ENCODE data around the gene PHF23.

The PHF23 gene

GRCh38 chr17:7239091-7240027, at the start of gene PHF23:
TSS of gene PHF23 (minus strand) at chr17:7239457. CDS start at chr17:7239279, 178 bp downstream.
- peak; percentile 99 for FAIRE-seq

GRCh38 chr17:7285679-7286078, 46.4 kb upstream of the PHF23 start:
- no peak for FAIRE-seq

DNA sequence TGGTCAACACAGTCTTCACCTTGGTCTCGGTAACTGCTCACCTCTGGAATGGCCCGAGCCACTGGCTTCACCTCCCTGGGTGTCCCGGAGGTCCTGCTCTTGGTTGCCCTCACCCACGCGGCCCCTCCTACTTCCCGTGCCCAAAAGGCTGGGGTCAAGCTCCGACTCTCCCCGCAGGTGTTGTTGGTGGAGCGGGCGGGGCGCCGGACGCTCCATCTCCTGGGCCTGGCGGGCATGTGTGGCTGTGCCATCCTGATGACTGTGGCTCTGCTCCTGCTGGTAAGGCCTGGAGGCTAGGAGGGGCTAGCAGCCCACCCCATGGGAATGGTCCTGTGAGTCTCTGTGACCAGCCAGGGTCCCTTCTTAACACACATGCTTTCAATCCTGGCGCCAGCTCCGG, 45.7 kb upstream of the PHF23 start:
- no peak for FAIRE-seq

DNA sequence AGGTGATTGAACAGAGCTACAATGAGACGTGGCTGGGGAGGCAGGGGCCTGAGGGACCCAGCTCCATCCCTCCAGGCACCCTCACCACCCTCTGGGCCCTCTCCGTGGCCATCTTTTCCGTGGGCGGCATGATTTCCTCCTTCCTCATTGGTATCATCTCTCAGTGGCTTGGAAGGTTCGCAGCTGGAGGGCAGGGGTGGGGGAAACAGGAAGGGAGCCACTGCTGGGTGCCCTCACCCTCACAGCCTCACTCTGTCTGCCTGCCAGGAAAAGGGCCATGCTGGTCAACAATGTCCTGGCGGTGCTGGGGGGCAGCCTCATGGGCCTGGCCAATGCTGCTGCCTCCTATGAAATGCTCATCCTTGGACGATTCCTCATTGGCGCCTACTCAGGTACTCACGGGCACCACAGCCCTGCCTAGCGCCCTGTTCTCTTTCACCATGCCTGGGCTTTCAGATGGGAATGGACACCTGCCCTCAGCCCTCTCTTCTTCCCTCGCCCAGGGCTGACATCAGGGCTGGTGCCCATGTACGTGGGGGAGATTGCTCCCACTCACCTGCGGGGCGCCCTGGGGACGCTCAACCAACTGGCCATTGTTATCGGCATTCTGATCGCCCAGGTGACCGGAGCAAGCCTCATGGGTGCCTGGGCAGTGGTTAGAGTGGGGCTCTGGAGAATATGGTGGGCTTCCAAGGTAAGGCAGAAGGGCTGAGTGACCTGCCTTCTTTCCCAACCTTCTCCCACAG, 44.4 kb upstream of the PHF23 start:
- no peak for FAIRE-seq

- no peak for FAIRE-seq
Observed at GRCh38 chr17:7282752-7283321, 43.6 kb upstream of the PHF23 start.

GRCh38 chr17:7281953-7282751, 42.9 kb upstream of the PHF23 start:
- no peak for FAIRE-seq

DNA sequence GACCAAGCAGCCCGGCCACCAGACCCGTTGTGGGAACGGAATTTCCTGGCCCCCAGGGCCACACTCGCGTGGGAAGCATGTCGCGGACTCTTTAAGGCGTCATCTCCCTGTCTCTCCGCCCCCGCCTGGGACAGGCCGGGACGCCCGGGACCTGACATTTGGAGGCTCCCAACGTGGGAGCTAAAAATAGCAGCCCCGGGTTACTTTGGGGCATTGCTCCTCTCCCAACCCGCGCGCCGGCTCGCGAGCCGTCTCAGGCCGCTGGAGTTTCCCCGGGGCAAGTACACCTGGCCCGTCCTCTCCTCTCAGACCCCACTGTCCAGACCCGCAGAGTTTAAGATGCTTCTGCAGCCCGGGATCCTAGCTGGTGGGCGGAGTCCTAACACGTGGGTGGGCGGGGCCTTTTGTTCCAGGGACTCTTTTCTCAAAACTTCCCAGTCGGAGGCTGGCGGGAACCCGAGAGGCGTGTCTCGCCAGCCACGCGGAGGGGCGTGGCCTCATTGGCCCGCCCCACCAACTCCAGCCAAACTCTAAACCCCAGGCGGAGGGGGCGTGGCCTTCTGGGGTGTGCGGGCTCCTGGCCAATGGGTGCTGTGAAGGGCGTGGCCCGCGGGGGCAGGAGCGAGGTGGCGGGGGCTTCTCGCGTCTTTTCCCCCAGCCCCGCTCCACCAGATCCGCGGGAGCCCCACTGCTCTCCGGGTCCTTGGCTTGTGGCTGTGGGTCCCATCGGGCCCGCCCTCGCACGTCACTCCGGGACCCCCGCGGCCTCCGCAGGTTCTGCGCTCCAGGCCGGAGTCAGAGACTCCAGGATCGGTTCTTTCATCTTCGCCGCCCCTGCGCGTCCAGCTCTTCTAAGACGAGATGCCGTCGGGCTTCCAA, 42.1 kb upstream of the PHF23 start, which contains the start of gene SLC2A4:
Gene SLC2A4 (plus strand): TSS at position 645 of the 879 bp plus-strand sequence. CDS start 217 bp downstream, at position 862.
- peak; percentile 99 for FAIRE-seq

DNA sequence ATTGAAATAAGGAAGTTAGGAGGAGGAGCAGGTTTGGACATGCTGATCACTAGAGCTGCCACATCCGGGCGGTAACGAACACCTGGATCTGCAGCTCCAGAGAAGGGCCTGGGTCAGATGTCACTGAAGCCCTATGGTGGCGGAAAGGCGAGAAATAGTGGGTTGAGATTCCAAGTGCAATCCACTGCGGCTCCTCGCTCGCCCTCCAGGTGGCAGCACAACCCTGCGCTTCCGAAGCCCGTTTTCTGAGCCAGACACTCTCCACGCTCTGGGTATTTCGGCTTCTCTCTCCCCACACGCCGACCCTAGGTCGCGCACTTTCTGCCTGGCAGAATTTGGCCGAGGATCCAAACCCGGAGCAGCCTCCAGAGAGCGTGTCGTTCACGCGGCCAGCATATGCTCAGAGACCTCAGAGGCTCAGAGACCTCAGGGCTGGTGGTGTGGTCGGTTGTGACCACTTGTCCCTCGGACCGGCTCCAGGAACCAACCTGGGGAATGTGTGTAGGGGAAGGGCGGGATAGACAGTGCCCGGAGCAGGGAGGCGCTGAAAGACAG, 41.3 kb upstream of the PHF23 start:
- FAIRE-seq: peak; percentile 87

DNA sequence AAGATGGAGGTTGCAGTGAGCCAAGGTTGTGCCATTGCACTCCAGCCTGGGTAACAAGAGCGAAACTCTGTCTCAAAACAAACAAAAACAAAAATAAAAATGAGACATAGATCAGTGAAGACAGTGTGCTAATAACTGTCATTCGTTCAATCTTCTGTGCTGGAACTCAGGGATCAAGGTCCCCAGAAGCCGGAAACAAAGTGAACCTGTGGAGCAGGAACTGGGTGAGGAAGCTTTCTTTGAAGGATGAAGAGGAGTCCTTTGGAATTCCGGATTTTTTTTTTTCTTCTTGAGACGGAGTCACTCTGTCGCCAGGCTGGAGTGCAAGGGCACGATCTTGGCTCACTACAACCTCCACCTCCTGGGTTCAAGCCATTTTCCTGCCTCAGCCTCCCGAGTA, 40.2 kb upstream of the PHF23 start:
- FAIRE-seq: no peak

DNA sequence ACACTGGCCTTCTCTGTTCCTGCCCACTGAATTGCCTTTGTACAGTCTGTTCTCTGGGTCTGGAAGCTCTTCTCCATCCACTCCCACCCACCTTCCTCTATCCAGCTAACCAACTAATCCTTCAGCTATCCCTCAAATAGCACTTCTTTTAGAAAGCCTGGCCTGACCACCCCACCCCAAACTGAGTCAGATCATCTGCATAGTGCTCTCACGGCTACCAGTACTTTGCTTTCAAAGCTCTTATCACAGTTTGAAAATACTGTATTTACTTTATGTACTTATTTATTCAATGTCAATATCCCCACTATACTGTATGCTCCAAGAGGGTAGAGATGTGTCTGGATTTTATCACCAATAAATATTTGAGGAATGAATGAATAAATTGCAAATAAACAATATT, 27.5 kb upstream of the PHF23 start:
- FAIRE-seq: no peak

DNA sequence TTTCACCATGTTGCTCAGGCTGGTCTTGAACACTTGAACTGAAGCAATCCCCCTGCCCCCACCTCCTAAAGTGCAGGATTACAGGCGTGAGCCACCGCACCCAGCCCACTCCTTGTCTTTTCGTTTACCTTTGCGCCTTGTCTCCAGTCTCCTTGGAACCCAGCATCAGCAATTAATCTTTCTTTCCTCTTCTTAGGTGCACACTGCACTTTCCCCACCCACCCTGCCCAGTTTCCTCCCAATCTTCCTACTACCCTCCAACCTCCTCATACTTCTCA, 24.5 kb upstream of the PHF23 start:
- FAIRE-seq: no peak

GRCh38 chr17:7262935-7263800, 23.9 kb upstream of the PHF23 start:
- no peak for FAIRE-seq

- FAIRE-seq: no peak
Observed at GRCh38 chr17:7262192-7262934, 23.1 kb upstream of the PHF23 start, which contains the start of gene CLDN7. TSS of gene CLDN7 (minus strand) at chr17:7262478. CDS start at chr17:7262043, 435 bp downstream.

- FAIRE-seq: no peak
Observed at GRCh38 chr17:7261379-7262191, 22.3 kb upstream of the PHF23 start.

GRCh38 chr17:7260651-7261378, 21.6 kb upstream of the PHF23 start:
- no peak for FAIRE-seq

GRCh38 chr17:7260151-7260550, 20.9 kb upstream of the PHF23 start:
- FAIRE-seq: no peak

DNA sequence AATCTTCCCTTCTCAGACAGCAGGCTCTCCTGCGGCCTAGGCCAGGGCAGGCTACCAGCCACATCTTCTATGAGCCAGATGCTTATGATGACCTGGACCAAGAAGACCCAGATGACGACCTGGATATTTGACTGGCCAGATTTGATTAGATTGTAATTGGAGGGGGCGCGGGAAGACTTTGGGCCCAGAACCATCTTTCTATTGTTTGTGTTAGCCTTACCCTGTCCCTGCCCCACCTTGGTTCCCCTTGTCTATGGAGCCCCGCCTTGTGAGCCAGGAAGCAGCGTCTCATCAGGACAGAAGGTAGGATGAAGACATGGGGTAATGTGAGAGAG, 20.3 kb upstream of the PHF23 start:
- FAIRE-seq: no peak

All from G401.6 (cell line).